Measurements from ENCODE around the gene PTGES. TPM values are rescaled to one million over a fixed set of nuclear protein-coding genes. Genes with fewer than 3 reads are reported as not detected.

PTGES gene
- polyA plus RNA-seq, 1 of the 3 experiments (the other 2 are of a cell fraction), result 5.2 TPM

DNA sequence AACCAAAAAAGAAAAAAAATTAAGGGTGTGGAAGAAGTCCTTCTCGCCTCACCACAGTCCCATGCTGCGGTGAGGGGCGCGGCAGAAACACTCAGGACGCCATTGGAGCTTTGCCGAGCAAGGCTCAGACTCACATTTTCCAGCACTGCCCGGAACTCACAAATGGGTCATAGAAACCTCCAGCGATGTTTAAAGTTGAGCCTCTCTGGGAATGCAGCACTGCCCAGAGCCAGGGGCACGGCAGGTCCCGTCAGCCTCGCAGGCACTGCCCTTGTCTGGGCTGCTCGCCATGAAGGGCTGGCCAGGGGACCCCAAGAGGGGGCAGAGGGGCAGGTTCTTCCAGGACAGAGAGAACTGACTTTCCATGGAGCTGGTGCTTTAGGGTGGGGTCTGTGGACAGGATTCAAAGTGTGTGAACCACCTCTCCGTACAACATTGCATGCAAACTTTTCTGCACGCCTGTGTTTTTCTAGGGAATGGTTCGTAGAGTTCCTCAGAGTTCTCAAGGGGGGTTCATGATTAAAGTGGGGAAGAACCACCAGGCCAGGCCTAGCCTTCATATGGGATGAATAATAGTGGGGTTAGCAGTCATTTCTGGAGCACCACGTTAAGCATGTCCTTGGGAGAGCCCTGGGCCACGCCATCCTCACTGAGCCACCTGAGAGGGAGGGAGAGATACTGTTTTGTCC, 49.0 kb downstream of the PTGES start:
- Histone ChIP-seq H3K4me3 (ENCODE audit: low read depth in 2 of 2, low read length in 1 of 2) (no peak overlapping the region), H3K9me3 (no peaks in the 10 kb centered on the region), H3K9me2 (no peaks in the 10 kb centered on the region), H3K79me2 (ENCODE audit: insufficient read depth) (no peaks in the 10 kb centered on the region), H3F3A (replicated peaks; ENCODE audit: insufficient read depth) (no peaks in the 10 kb centered on the region), H3K27me3 (ENCODE audit: insufficient read depth) (no peaks in the 10 kb centered on the region), H3K4me2 (no peak overlapping the region), H3K27ac (ENCODE audit: low read depth in 2 of 2, low read length in 1 of 2) (no peak overlapping the region), H3K4me1 (ENCODE audit: control insufficient read depth in 1 of 2, insufficient read depth in 2 of 2, low read depth in 1 of 2, low read length in 1 of 2) (peaks cover 0 to 28% of the 10 kb centered on the region in 2 experiments; a peak in 1 of 4 replicates), H4K20me1 (ENCODE audit: insufficient read depth) (no peaks in the 10 kb centered on the region), H3K36me3 (replicated peaks in 1 of 2; ENCODE audit: control insufficient read depth in 1 of 2, insufficient read depth in 2 of 2, low read length in 1 of 2) (no peaks in the 10 kb centered on the region), H3K9ac (no peak overlapping the region), H2AFZ (ENCODE audit: low read depth) (no peak overlapping the region)
- CTCF ChIA-PET, result interaction anchor here (0.8 to 3.2 kb wide), 6 partner anchors 14 to 87 kb away, joined by 3 to 19 read pairs (median 3); no protein-coding TSS in a partner anchor
- 88% methylated on average over 13 of the region's 17 CpGs for WGBS (ENCODE audit: low lambda C conversion rate)
- TF ChIP-seq FOXJ3 (CRISPR knock-in tag; IDR thresholded peaks at IDR 0.05), result no peak
- no peak for TF ChIP-seq MXI1 (IDR thresholded peaks at IDR 0.05; ENCODE audit: low read depth, low read length)
- TF ChIP-seq FOSL2 (IDR thresholded peaks at IDR 0.05; ENCODE audit: borderline replicate concordance, low read depth), result no peak
- TF ChIP-seq MEF2A (IDR thresholded peaks at IDR 0.05; ENCODE audit: borderline replicate concordance, low read depth), result no peak
- TF ChIP-seq, protein P1, sequence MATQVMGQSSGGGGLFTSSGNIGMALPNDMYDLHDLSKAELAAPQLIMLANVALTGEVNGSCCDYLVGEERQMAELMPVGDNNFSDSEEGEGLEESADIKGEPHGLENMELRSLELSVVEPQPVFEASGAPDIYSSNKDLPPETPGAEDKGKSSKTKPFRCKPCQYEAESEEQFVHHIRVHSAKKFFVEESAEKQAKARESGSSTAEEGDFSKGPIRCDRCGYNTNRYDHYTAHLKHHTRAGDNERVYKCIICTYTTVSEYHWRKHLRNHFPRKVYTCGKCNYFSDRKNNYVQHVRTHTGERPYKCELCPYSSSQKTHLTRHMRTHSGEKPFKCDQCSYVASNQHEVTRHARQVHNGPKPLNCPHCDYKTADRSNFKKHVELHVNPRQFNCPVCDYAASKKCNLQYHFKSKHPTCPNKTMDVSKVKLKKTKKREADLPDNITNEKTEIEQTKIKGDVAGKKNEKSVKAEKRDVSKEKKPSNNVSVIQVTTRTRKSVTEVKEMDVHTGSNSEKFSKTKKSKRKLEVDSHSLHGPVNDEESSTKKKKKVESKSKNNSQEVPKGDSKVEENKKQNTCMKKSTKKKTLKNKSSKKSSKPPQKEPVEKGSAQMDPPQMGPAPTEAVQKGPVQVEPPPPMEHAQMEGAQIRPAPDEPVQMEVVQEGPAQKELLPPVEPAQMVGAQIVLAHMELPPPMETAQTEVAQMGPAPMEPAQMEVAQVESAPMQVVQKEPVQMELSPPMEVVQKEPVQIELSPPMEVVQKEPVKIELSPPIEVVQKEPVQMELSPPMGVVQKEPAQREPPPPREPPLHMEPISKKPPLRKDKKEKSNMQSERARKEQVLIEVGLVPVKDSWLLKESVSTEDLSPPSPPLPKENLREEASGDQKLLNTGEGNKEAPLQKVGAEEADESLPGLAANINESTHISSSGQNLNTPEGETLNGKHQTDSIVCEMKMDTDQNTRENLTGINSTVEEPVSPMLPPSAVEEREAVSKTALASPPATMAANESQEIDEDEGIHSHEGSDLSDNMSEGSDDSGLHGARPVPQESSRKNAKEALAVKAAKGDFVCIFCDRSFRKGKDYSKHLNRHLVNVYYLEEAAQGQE (IDR thresholded peaks at IDR 0.05; ENCODE audit: low read depth, low read length), result no peak
- TF ChIP-seq GABPA (IDR thresholded peaks at IDR 0.05; ENCODE audit: low read depth), result no peak
- TF ChIP-seq EZH2phosphoT487 (IDR thresholded peaks at IDR 0.05; ENCODE audit: borderline replicate concordance, low read depth), result no peak
- no peak for TF ChIP-seq TEAD4 (IDR thresholded peaks at IDR 0.05; ENCODE audit: borderline replicate concordance, insufficient read depth)
- TF ChIP-seq, protein P2, sequence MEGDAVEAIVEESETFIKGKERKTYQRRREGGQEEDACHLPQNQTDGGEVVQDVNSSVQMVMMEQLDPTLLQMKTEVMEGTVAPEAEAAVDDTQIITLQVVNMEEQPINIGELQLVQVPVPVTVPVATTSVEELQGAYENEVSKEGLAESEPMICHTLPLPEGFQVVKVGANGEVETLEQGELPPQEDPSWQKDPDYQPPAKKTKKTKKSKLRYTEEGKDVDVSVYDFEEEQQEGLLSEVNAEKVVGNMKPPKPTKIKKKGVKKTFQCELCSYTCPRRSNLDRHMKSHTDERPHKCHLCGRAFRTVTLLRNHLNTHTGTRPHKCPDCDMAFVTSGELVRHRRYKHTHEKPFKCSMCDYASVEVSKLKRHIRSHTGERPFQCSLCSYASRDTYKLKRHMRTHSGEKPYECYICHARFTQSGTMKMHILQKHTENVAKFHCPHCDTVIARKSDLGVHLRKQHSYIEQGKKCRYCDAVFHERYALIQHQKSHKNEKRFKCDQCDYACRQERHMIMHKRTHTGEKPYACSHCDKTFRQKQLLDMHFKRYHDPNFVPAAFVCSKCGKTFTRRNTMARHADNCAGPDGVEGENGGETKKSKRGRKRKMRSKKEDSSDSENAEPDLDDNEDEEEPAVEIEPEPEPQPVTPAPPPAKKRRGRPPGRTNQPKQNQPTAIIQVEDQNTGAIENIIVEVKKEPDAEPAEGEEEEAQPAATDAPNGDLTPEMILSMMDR (IDR thresholded peaks at IDR 0.05), result no peak
- no peak for TF ChIP-seq RAD21 (IDR thresholded peaks at IDR 0.05; ENCODE audit: low read length)
- TF ChIP-seq GATA2 (CRISPR knock-in tag; IDR thresholded peaks at IDR 0.05), result no peak
- TF ChIP-seq, protein P3, sequence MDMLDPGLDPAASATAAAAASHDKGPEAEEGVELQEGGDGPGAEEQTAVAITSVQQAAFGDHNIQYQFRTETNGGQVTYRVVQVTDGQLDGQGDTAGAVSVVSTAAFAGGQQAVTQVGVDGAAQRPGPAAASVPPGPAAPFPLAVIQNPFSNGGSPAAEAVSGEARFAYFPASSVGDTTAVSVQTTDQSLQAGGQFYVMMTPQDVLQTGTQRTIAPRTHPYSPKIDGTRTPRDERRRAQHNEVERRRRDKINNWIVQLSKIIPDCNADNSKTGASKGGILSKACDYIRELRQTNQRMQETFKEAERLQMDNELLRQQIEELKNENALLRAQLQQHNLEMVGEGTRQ (IDR thresholded peaks at IDR 0.05; ENCODE audit: borderline replicate concordance, low read depth, low read length), result no peak
- no peak for TF ChIP-seq POLR2AphosphoS5 (IDR thresholded peaks at IDR 0.05; ENCODE audit: low read depth, low read length)
- TF ChIP-seq, protein P4, sequence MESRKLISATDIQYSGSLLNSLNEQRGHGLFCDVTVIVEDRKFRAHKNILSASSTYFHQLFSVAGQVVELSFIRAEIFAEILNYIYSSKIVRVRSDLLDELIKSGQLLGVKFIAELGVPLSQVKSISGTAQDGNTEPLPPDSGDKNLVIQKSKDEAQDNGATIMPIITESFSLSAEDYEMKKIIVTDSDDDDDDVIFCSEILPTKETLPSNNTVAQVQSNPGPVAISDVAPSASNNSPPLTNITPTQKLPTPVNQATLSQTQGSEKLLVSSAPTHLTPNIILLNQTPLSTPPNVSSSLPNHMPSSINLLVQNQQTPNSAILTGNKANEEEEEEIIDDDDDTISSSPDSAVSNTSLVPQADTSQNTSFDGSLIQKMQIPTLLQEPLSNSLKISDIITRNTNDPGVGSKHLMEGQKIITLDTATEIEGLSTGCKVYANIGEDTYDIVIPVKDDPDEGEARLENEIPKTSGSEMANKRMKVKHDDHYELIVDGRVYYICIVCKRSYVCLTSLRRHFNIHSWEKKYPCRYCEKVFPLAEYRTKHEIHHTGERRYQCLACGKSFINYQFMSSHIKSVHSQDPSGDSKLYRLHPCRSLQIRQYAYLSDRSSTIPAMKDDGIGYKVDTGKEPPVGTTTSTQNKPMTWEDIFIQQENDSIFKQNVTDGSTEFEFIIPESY (IDR thresholded peaks at IDR 0.05; ENCODE audit: borderline replicate concordance, low read depth), result no peak
- no peak for TF ChIP-seq SIN3A (IDR thresholded peaks at IDR 0.05; ENCODE audit: borderline replicate concordance, low read depth, low read length)
- TF ChIP-seq JUND (IDR thresholded peaks at IDR 0.05), result no peak
- TF ChIP-seq, protein P5, sequence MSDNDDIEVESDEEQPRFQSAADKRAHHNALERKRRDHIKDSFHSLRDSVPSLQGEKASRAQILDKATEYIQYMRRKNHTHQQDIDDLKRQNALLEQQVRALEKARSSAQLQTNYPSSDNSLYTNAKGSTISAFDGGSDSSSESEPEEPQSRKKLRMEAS (IDR thresholded peaks at IDR 0.05; ENCODE audit: low read depth), result no peak
- TF ChIP-seq, protein P6, sequence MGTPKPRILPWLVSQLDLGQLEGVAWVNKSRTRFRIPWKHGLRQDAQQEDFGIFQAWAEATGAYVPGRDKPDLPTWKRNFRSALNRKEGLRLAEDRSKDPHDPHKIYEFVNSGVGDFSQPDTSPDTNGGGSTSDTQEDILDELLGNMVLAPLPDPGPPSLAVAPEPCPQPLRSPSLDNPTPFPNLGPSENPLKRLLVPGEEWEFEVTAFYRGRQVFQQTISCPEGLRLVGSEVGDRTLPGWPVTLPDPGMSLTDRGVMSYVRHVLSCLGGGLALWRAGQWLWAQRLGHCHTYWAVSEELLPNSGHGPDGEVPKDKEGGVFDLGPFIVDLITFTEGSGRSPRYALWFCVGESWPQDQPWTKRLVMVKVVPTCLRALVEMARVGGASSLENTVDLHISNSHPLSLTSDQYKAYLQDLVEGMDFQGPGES (IDR thresholded peaks at IDR 0.05; ENCODE audit: low read depth, low read length), result no peak
- DNase-seq, result no peak
- POLR2A ChIA-PET, result no interaction called here

All from SK-N-SH (cell line).